Prostate gland (tissue), 2 donors: ENCODE results near the gene DENND1C. TPM values are rescaled to one million over a fixed set of nuclear protein-coding genes. Genes with fewer than 3 reads are reported as not detected.

Experiments used
- DNase-seq: peaks from one replicate; pipeline ENCODE4 v3.0.0-alpha.2; 2019; ENCODE audit warnings: low spot score
- H3K27ac ChIP-seq, 2 donors: fragments of 200-600 bp; sonication (generic); 2 replicates each; pipeline ENCODE4 v1.5.1; 2017 to 2019
- H3K27me3 ChIP-seq: fragments of 200-600 bp; sonication (generic); replicated peaks from 2 replicates; pipeline ENCODE4 v1.5.1; 2019; ENCODE audit not compliant: insufficient read depth
- H3K36me3 ChIP-seq, 2 donors: fragments of 200-600 bp; sonication (generic); 1 replicate in 1 of 2; 2 replicates in 1 of 2; pipeline versions ENCODE4 v1.5.1 to v1.8.1; 2017 to 2019
- H3K4me1 ChIP-seq: fragments of 200-600 bp; sonication (generic); replicated peaks from 2 replicates; pipeline ENCODE4 v1.5.1; 2019
- H3K4me3 ChIP-seq, 2 donors: fragments of 200-600 bp; sonication (generic); 2 replicates each; pipeline ENCODE4 v1.5.1; 2017 to 2019
- H3K9me3 ChIP-seq: fragments of 200-600 bp; sonication (generic); 2 replicates; pipeline ENCODE4 v1.5.1; 2017
- POLR2A ChIP-seq: fragments of 450-650 bp; IDR thresholded peaks from one replicate; pipeline ENCODE4 v1.6.1; 2016; ENCODE audit warnings: antibody characterized with exemption, mild to moderate bottlenecking
- POLR2AphosphoS5 ChIP-seq: sonication (generic); formaldehyde crosslinking; IDR thresholded peaks from one replicate; pipeline ENCODE4 v1.6.1; 2017; ENCODE audit warnings: antibody characterized with exemption
- WGBS: methylation state at CpG from one replicate; pipeline ENCODE4 v1.1.5; 2018; 5-methylcytosine and 5-hydroxymethylcytosine counted together
- intact Hi-C: fragments of 100-400 bp; cut with DNase I; formaldehyde crosslinking; loops from one replicate; pipeline ENCODE4 v1.14.2; 2022
- total RNA-seq, 2 donors: library from RNA; depleted of rRNA; stranded (reverse); fragments of >200 nt; gene quantifications; one replicate each; pipeline ENCODE4 v1.1.0, GENCODE V29; 2016
- TF ChIP-seq, protein P1 (sequence below), 4 experiments: fragments of 200-600 bp in 2 of 4; fragments of 450-650 bp in 2 of 4; sonication (generic) in 2 of 4; IDR thresholded peaks; 1 replicate in 3 of 4; 2 replicates in 1 of 4; pipeline ENCODE4 v1.5.1; 2016 to 2019; ENCODE audit warnings: antibody characterized with exemption in 4 of 4, mild to moderate bottlenecking in 2 of 4, moderate library complexity in 2 of 4

DENND1C gene
- total RNA-seq, 2 donors from 2014 or later = 0.91 to 1.4 TPM

DNA sequence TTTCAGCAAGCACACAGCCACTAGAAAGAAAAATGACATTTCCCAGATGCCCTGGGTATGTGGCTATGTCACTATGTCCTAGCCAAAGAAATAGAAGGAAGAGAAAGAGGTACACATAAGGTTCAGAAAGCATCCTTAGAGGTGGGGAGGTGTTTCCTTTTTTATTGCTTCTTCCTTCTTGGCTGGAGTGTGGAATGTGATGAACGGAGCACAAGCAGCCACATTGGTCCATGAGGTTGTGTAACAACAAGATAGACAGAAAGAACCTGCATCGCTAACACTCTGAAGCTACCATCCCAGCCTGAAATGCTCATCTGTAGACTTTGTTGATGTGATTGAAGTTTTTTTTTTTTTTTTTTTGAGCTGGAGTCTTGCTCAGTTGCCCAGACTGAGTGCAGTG lies 28.7 kb downstream of the DENND1C start:
- WGBS = 98% methylated on average over 2 of the region's 2 CpGs
- no peaks in the 10 kb centered on the region for H3K4me1 ChIP-seq
- H3K27me3 ChIP-seq = no peaks in the 10 kb centered on the region
- H3K4me3 ChIP-seq = no peak overlapping the region
- H3K27ac ChIP-seq = no peak overlapping the region
- TF ChIP-seq POLR2AphosphoS5 = no peak
- TF ChIP-seq, protein P1, sequence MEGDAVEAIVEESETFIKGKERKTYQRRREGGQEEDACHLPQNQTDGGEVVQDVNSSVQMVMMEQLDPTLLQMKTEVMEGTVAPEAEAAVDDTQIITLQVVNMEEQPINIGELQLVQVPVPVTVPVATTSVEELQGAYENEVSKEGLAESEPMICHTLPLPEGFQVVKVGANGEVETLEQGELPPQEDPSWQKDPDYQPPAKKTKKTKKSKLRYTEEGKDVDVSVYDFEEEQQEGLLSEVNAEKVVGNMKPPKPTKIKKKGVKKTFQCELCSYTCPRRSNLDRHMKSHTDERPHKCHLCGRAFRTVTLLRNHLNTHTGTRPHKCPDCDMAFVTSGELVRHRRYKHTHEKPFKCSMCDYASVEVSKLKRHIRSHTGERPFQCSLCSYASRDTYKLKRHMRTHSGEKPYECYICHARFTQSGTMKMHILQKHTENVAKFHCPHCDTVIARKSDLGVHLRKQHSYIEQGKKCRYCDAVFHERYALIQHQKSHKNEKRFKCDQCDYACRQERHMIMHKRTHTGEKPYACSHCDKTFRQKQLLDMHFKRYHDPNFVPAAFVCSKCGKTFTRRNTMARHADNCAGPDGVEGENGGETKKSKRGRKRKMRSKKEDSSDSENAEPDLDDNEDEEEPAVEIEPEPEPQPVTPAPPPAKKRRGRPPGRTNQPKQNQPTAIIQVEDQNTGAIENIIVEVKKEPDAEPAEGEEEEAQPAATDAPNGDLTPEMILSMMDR (IDR thresholded peaks at IDR 0.05) = no peak
- no peak for TF ChIP-seq POLR2A
- peaks cover 0 to 11% of the 10 kb centered on the region in 2 donors for H3K36me3 ChIP-seq
- no peak for DNase-seq
- H3K9me3 ChIP-seq = no peaks in the 10 kb centered on the region
- intact Hi-C loops = no loop called here

DNA sequence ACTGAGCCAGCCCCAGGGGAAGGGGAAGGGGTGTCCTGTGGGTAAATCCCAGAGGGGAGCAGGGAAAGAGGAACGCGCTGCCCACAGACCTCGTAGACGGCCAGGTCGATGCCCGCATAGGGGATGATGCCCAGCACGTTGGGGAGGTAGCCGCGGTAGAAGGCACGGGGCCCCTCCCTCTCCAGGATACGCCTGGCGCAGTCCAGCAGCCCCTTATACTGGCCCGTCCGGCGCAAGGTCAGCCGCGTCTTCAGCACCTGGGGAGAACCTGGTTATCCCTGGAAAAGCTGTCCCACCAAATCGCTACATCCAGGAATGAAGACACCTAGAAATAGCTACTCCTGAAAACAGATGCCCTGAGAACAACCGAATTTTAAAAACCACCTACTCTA lies 29.4 kb downstream of the DENND1C start:
- Histone ChIP-seq H3K27me3 (no peaks in the 10 kb centered on the region), H3K27ac (no peak overlapping the region), H3K36me3 (peaks cover 0 to 11% of the 10 kb centered on the region in 2 donors), H3K4me1 (no peaks in the 10 kb centered on the region), H3K9me3 (no peaks in the 10 kb centered on the region), H3K4me3 (no peak overlapping the region)
- intact Hi-C loops = no loop called here
- WGBS = 97% methylated on average over 19 of the region's 19 CpGs
- no peak for DNase-seq
- TF ChIP-seq, protein P1 (IDR thresholded peaks at IDR 0.05) = no peak
- TF ChIP-seq POLR2A (no peak), POLR2AphosphoS5 (no peak)

DNA sequence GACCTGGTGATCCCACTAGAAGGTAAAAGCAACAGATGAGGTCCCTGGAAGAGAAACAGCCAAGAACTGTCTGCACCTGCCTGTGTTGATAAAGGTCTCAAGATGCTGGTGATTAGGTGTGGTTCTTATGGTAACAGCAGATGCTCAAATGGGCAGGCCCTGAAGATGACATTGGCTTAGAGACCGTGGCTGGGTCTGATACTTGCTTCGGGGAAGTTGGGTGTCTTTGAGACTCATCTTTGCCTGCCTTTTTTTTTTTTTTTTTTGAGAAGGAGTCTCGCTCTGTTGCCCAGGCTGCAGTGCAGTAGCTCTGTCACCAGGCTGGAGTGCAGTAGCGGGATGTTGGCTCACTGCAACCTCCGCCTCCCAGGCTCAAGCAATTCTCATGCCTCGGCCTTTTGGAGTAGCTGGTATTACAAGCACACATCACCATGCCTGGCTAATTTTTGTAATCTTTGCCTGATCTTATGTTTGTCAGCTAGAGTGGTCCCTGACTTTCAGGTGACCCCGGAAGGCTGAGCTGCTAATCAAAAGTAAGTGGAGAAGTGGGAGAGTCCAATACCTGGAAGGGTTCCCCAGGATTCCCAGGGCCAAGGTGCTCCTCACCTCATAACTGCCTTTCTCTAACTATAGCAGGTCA lies 29.9 kb downstream of the DENND1C start:
- Histone ChIP-seq H3K27me3 (no peaks in the 10 kb centered on the region), H3K4me3 (no peak overlapping the region), H3K9me3 (no peaks in the 10 kb centered on the region), H3K36me3 (peaks cover 0 to 11% of the 10 kb centered on the region in 2 donors), H3K4me1 (no peaks in the 10 kb centered on the region), H3K27ac (no peak overlapping the region)
- intact Hi-C loops = no loop called here
- TF ChIP-seq POLR2AphosphoS5 (no peak), POLR2A (no peak)
- TF ChIP-seq, protein P1 (IDR thresholded peaks at IDR 0.05) = no peak
- DNase-seq = no peak
- WGBS = 94% methylated on average over 7 of the region's 7 CpGs

- Histone ChIP-seq H3K27ac (no peak overlapping the region), H3K4me3 (no peak overlapping the region), H3K36me3 (peaks cover 0 to 11% of the 10 kb centered on the region in 2 donors), H3K9me3 (no peaks in the 10 kb centered on the region), H3K27me3 (no peaks in the 10 kb centered on the region), H3K4me1 (no peaks in the 10 kb centered on the region)
- no peak for TF ChIP-seq POLR2A
- TF ChIP-seq, protein P1 (IDR thresholded peaks at IDR 0.05) = no peak
- TF ChIP-seq POLR2AphosphoS5 = no peak
- intact Hi-C loops = no loop called here
- no peak for DNase-seq
- 99% methylated on average over 5 of the region's 5 CpGs for WGBS
Observed at GRCh38 chr19:6450166-6450565, 31.4 kb downstream of the DENND1C start.

DNA sequence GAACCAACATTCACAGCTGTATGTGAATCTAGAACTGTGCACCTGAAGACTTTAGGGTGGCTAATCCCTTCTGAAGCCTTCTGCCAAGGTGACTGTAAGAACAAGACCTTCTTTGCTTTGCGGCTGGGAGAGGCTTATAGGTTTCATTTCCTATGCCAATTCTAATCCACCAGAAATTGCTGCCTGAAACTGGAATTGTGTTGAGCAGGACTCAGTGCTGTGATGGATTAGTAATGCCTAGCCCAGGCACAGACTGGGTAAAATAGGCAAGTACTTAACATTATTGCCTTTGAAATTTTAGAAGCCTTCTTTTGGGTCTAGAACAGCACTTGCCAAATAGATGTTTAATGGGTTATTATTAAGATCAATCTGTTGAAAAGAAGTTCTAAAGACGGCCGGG lies 33.5 kb downstream of the DENND1C start:
- H3K27ac ChIP-seq = no peak overlapping the region
- WGBS = 81% methylated on average over 3 of the region's 3 CpGs
- intact Hi-C loops = no loop called here

More for the DNA sequence above, 33.5 kb downstream of the DENND1C start:
- Histone ChIP-seq H3K27me3 (no peaks in the 10 kb centered on the region), H3K4me1 (no peaks in the 10 kb centered on the region), H3K4me3 (no peak overlapping the region), H3K9me3 (no peaks in the 10 kb centered on the region), H3K36me3 (no peaks in the 10 kb centered on the region)
- TF ChIP-seq, protein P1 (IDR thresholded peaks at IDR 0.05) = no peak
- DNase-seq = no peak
